ENCODE data around the gene NXN. TPM values are rescaled to one million over a fixed set of nuclear protein-coding genes. Genes with fewer than 3 reads are reported as not detected.

The NXN gene
- total RNA-seq, 2 donors from 2014 or later = 24.4 TPM

DNA sequence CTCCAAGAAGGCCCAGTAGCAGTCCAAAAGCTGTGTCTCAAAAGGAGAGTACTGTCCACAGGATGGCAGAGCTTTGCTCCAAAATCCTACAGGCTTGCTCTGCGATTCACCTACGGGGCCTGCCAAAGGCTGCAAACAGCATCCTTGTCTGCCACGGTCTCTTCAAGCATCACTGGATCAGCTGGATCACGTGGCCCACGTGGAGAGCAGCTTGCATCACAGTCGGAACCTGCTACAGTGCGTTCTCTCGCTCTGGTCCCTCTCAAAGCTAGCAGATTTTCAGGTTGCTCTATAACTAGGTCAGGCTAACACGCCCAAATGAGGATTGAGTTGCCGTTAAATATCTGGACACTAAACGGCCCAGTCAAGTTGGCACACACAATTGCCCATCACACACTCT lies 9.0 kb upstream of the NXN start:
- H3K27ac ChIP-seq = no peak overlapping the region
- WGBS, 2 donors = 88 to 91% methylated on average over 9 to 11 of the region's 11 CpGs
- H3K36me3 ChIP-seq (replicated peaks in 1 of 2; ENCODE audit: insufficient read depth in 1 of 2, low read depth in 2 of 2) = no peaks in the 10 kb centered on the region
- no peak for TF ChIP-seq POLR2A (IDR thresholded peaks at IDR 0.05)
- TF ChIP-seq, protein P1, sequence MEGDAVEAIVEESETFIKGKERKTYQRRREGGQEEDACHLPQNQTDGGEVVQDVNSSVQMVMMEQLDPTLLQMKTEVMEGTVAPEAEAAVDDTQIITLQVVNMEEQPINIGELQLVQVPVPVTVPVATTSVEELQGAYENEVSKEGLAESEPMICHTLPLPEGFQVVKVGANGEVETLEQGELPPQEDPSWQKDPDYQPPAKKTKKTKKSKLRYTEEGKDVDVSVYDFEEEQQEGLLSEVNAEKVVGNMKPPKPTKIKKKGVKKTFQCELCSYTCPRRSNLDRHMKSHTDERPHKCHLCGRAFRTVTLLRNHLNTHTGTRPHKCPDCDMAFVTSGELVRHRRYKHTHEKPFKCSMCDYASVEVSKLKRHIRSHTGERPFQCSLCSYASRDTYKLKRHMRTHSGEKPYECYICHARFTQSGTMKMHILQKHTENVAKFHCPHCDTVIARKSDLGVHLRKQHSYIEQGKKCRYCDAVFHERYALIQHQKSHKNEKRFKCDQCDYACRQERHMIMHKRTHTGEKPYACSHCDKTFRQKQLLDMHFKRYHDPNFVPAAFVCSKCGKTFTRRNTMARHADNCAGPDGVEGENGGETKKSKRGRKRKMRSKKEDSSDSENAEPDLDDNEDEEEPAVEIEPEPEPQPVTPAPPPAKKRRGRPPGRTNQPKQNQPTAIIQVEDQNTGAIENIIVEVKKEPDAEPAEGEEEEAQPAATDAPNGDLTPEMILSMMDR (IDR thresholded peaks at IDR 0.05) = no peak
- no peaks in the 10 kb centered on the region for H3K9me3 ChIP-seq
- H3K4me1 ChIP-seq = no peaks in the 10 kb centered on the region
- H3K27me3 ChIP-seq = no peaks in the 10 kb centered on the region
- H3K4me3 ChIP-seq = no peak overlapping the region
- DNase-seq (no peak), ATAC-seq (no peak)
- intact Hi-C loops (cut with DNase I) = loop anchor here (5.0 kb wide), 1 partner anchor 186 kb away; no protein-coding TSS in a partner anchor

DNA sequence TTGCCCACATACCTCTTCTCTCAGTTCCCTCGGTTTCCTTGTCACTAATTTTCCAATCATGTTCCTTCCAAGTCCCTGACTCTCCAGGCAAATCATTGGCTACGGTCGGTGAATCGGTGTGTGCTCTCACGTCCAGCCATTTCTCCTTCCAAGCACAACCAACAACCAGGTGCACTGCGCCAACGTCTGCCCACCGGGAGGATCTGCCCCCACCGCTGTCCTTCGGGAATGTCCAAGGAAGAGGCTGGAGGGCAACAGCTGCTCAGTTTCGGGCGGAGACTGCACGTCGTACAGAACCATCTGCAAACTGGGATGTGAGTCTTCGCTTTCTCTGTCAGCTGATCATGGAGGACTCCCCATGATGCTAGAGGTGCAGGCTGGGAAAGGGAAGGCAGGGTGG lies 8.4 kb upstream of the NXN start:
- Histone ChIP-seq H3K9me3 (no peaks in the 10 kb centered on the region), H3K27me3 (no peaks in the 10 kb centered on the region), H3K4me1 (no peaks in the 10 kb centered on the region), H3K27ac (no peak overlapping the region), H3K4me3 (no peak overlapping the region), H3K36me3 (replicated peaks in 1 of 2; ENCODE audit: insufficient read depth in 1 of 2, low read depth in 2 of 2) (no peaks in the 10 kb centered on the region)
- DNase-seq = no peak
- no peak for ATAC-seq
- TF ChIP-seq POLR2A (IDR thresholded peaks at IDR 0.05) = no peak
- TF ChIP-seq, protein P1 (IDR thresholded peaks at IDR 0.05) = no peak
- 89% methylated on average over 15 of the region's 15 CpGs for WGBS, 2 donors
- intact Hi-C loops (cut with DNase I) = loop anchor here (5.0 kb wide), 1 partner anchor 186 kb away; no protein-coding TSS in a partner anchor

DNA sequence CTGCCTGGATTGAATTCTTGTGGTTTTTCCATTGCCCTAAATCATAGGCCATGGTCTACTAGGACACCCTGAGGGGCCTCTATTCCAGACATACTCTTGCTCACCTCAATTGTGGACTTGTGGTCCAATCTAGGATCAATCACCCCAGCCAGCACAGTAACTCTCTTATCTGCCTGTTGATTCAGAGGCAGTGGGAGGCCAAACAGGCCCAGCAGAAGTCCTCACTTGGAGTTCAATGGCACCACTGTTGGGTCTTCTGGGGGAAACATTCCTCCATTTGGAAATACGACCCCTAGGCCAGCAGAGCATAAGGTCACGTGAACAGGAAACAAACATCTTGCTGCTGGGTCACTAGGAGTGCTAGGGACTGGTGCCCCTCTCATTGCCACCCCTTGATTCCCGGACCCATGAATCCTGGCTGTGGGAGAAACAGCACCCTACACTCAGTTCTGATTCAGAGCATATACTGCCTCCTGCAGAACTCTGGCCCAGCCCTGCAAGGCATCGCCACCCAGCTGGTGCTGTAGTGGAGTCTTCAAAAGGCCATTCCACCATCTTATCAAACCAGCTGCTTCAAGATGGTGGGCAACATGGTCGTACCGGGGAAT lies 6.8 kb upstream of the NXN start:
- Histone ChIP-seq H3K4me1 (no peaks in the 10 kb centered on the region), H3K9me3 (no peaks in the 10 kb centered on the region), H3K36me3 (replicated peaks in 1 of 2; ENCODE audit: insufficient read depth in 1 of 2, low read depth in 2 of 2) (no peaks in the 10 kb centered on the region), H3K4me3 (no peak overlapping the region), H3K27me3 (no peaks in the 10 kb centered on the region), H3K27ac (no peak overlapping the region)
- no peak for DNase-seq
- ATAC-seq = no peak
- TF ChIP-seq, protein P1 (IDR thresholded peaks at IDR 0.05) = no peak
- no peak for TF ChIP-seq POLR2A (IDR thresholded peaks at IDR 0.05)
- intact Hi-C loops (cut with DNase I) = loop anchor here (5.0 kb wide), 1 partner anchor 184 kb away; no protein-coding TSS in a partner anchor
- WGBS, 2 donors = 79 to 86% methylated on average over 6 of the region's 6 CpGs

DNA sequence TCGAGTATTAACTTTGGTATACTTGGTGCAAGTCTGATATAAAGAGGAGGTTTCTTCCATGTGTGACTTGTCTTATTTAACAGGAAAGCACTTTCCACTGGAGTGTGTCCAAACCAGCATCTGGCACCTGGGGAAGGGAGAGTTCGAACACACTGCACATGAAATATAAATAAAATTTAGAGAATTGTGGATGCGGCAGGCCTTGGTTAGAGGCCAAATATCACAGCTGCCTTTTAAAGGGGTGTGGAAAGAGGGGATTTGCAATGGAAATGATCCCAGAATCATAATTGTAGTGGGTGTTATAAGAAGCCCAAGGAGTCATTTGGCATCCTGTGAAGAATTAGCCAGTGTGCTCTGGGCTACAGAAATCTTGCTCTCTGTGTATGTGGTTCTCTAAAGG lies 4.3 kb upstream of the NXN start:
- H3K4me3 ChIP-seq = no peak overlapping the region
- WGBS, 2 donors = 54% methylated on average over 3 of the region's 3 CpGs
- no peak overlapping the region for H3K27ac ChIP-seq
- no peaks in the 10 kb centered on the region for H3K27me3 ChIP-seq
- no peaks in the 10 kb centered on the region for H3K9me3 ChIP-seq
- intact Hi-C loops (cut with DNase I) = no loop called here
- no peaks in the 10 kb centered on the region for H3K36me3 ChIP-seq (replicated peaks in 1 of 2; ENCODE audit: insufficient read depth in 1 of 2, low read depth in 2 of 2)
- no peak for DNase-seq
- peaks cover 9% of the 10 kb centered on the region for H3K4me1 ChIP-seq
- ATAC-seq = no peak
- TF ChIP-seq POLR2A (IDR thresholded peaks at IDR 0.05) = no peak
- TF ChIP-seq, protein P1 (IDR thresholded peaks at IDR 0.05) = no peak

DNA sequence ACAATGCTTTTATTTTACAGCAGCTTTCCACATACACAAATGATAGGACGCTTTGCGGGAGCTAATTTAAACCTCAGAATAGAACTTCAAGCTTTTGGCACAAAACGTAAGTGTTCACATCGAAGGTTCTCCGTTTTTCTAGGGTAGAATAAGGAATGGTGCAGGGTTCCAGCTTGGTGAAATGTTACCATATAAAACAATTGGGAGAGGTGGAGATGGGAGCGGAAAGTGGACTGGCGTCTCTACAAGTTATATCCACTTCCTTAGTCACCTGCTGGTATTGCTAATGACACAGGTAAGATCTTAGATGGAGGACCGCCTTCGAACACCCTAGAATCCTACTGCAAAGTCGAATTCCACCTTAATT lies 1.7 kb upstream of the NXN start:
- no peaks in the 10 kb centered on the region for H3K27me3 ChIP-seq
- no peak for DNase-seq
- no peak for ATAC-seq
- no peaks in the 10 kb centered on the region for H3K9me3 ChIP-seq
- intact Hi-C loops (cut with DNase I) = no loop called here
- H3K4me3 ChIP-seq = no peak overlapping the region
- TF ChIP-seq, protein P1 (IDR thresholded peaks at IDR 0.05) = no peak
- TF ChIP-seq POLR2A (IDR thresholded peaks at IDR 0.05) = no peak
- WGBS, 2 donors = 35 to 36% methylated on average over 10 of the region's 10 CpGs
- no peaks in the 10 kb centered on the region for H3K36me3 ChIP-seq (replicated peaks in 1 of 2; ENCODE audit: insufficient read depth in 1 of 2, low read depth in 2 of 2)
- peaks cover 20% of the 10 kb centered on the region for H3K4me1 ChIP-seq
- peak overlapping the region in 2 of 4 donors; percentile 84 to 90 for H3K27ac ChIP-seq
